ENCODE data around the gene TXNDC16. TPM values are rescaled to one million over a fixed set of nuclear protein-coding genes. Genes with fewer than 3 reads are reported as not detected.

The TXNDC16 gene
- total and polyA plus RNA-seq, 4 donors: 19.8 to 36.6 (median 21.3) TPM

DNA sequence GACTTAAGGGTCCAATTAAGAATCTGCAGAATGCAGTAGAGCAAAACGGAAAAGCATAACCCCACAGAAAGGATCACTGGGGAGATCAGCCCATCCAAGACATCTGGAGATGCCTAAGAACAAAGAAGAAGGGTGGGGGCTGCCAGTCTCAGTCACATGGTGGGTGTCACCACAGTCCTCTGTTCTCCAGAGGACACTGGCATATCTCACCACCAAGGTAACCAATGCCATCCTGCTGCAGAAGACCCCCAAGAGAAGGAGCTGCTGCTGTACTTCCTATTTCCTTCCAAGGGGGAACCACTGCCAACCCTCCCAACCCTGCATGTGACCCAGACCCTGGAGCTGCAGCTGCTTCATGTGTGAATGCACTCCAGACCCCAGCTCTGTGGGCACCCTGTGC, 147.0 kb downstream of the TXNDC16 start:
- no peak for DNase-seq (ENCODE audit: low read depth in 4 of 6, low spot score in 6 of 6)
- no peaks in the 10 kb centered on the region for H3K9me3 ChIP-seq (ENCODE audit: control insufficient read depth, insufficient read depth, low read length)
- no peaks in the 10 kb centered on the region for H3K4me1 ChIP-seq (ENCODE audit: control insufficient read depth, insufficient read depth, low read length)
- H3K4me3 ChIP-seq (ENCODE audit: low read depth, low read length): no peak overlapping the region
- H3K36me3 ChIP-seq (ENCODE audit: control insufficient read depth, insufficient read depth, low read length): no peaks in the 10 kb centered on the region
- H3K27me3 ChIP-seq (ENCODE audit: control insufficient read depth, insufficient read depth, low read length): no peaks in the 10 kb centered on the region
- WGBS (ENCODE audit: insufficient coverage): no CpG with 5 or more reads among the region's 1 CpG
- no peak overlapping the region for H3K27ac ChIP-seq (ENCODE audit: low read depth, low read length)

DNA sequence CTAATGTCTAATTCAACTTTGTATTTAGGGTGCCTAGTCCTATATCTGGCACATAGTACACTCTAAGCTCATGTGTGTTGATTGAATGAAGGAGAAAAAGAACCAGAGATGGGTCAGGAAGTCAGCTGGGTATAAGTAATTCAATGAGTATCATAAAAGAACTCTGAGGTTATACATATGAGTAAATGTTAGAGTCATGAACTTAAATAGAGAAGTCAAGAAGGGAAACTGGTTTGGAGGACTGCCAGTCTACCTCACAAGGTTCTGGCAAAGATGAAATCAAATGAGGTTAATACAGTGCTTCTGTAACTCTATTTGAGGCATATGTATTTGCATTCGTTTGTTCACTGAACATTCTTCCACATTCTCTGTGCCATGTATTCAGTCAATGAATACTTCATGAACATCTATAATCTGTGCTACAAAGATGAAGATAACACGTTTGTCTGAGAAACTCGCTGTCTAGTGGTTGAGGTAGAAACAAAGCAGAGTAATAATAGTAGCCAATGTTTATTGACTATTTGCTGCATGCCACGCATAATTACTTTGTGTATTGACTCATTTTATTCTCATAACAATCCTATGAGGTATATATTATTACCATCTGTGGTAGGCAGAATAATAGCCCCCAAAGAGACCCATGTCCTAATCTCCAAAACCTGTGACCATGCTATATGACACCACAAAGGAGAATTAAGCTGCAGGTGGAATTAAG, 149.3 kb downstream of the TXNDC16 start:
- H3K4me3 ChIP-seq (ENCODE audit: low read depth, low read length): no peak overlapping the region
- no peaks in the 10 kb centered on the region for H3K36me3 ChIP-seq (ENCODE audit: control insufficient read depth, insufficient read depth, low read length)
- no peaks in the 10 kb centered on the region for H3K4me1 ChIP-seq (ENCODE audit: control insufficient read depth, insufficient read depth, low read length)
- H3K9me3 ChIP-seq (ENCODE audit: control insufficient read depth, insufficient read depth, low read length): no peaks in the 10 kb centered on the region
- no CpG with 5 or more reads among the region's 4 CpGs for WGBS (ENCODE audit: insufficient coverage)
- no peaks in the 10 kb centered on the region for H3K27me3 ChIP-seq (ENCODE audit: control insufficient read depth, insufficient read depth, low read length)
- no peak for DNase-seq (ENCODE audit: low read depth in 4 of 6, low spot score in 6 of 6)
- no peak overlapping the region for H3K27ac ChIP-seq (ENCODE audit: low read depth, low read length)

DNA sequence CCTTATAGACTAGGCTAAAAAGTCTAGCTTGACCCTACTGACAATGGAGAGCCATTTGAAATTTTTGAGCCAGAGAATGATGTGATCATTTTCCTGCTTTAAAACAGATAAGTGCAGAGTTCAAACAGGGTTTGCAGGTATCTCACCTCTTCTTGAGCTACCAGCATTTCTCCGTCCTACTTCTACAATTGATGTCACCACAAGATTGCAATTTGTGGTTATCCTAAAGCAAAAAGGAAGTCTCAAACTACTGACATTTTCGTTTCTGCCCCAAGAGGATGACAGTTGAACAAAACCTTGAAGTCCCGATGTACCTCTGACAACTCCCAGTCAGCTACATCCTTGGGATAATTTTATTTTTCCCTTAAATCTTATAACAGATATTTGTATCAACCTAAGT, 151.5 kb downstream of the TXNDC16 start:
- Histone ChIP-seq H3K9me3 (ENCODE audit: control insufficient read depth, insufficient read depth, low read length) (no peaks in the 10 kb centered on the region), H3K36me3 (ENCODE audit: control insufficient read depth, insufficient read depth, low read length) (no peaks in the 10 kb centered on the region), H3K4me1 (ENCODE audit: control insufficient read depth, insufficient read depth, low read length) (no peaks in the 10 kb centered on the region), H3K27ac (ENCODE audit: low read depth, low read length) (no peak overlapping the region), H3K4me3 (ENCODE audit: low read depth, low read length) (no peak overlapping the region), H3K27me3 (ENCODE audit: control insufficient read depth, insufficient read depth, low read length) (no peaks in the 10 kb centered on the region)
- no peak for DNase-seq (ENCODE audit: low read depth in 4 of 6, low spot score in 6 of 6)
- WGBS (ENCODE audit: insufficient coverage): 100% methylated on average over 1 of the region's 3 CpGs

GRCh38 chr14:52399921-52400595, 152.2 kb downstream of the TXNDC16 start:
- peak in 2 of 6 donors; percentile 24 to 37 for DNase-seq (ENCODE audit: low read depth in 4 of 6, low spot score in 6 of 6)

GRCh38 chr14:52399104-52399503, 153.2 kb downstream of the TXNDC16 start:
- no peak for DNase-seq (ENCODE audit: low read depth in 4 of 6, low spot score in 6 of 6)
- Histone ChIP-seq H3K27me3 (ENCODE audit: control insufficient read depth, insufficient read depth, low read length) (no peaks in the 10 kb centered on the region), H3K27ac (ENCODE audit: low read depth, low read length) (no peak overlapping the region), H3K4me3 (ENCODE audit: low read depth, low read length) (no peak overlapping the region), H3K4me1 (ENCODE audit: control insufficient read depth, insufficient read depth, low read length) (no peaks in the 10 kb centered on the region), H3K9me3 (ENCODE audit: control insufficient read depth, insufficient read depth, low read length) (no peaks in the 10 kb centered on the region), H3K36me3 (ENCODE audit: control insufficient read depth, insufficient read depth, low read length) (no peaks in the 10 kb centered on the region)
- WGBS (ENCODE audit: insufficient coverage): 53% methylated on average over 2 of the region's 5 CpGs

More at GRCh38 chr14:52399921-52400595, 152.2 kb downstream of the TXNDC16 start:
- no peaks in the 10 kb centered on the region for H3K4me1 ChIP-seq (ENCODE audit: control insufficient read depth, insufficient read depth, low read length)
- H3K27ac ChIP-seq (ENCODE audit: low read depth, low read length): no peak overlapping the region
- no peak overlapping the region for H3K4me3 ChIP-seq (ENCODE audit: low read depth, low read length)
- H3K9me3 ChIP-seq (ENCODE audit: control insufficient read depth, insufficient read depth, low read length): no peaks in the 10 kb centered on the region
- H3K27me3 ChIP-seq (ENCODE audit: control insufficient read depth, insufficient read depth, low read length): no peaks in the 10 kb centered on the region
- H3K36me3 ChIP-seq (ENCODE audit: control insufficient read depth, insufficient read depth, low read length): no peaks in the 10 kb centered on the region
- WGBS (ENCODE audit: insufficient coverage): 51% methylated on average over 7 of the region's 8 CpGs

- no peak overlapping the region for H3K4me3 ChIP-seq (ENCODE audit: low read depth, low read length)
- 98% methylated on average over 3 of the region's 5 CpGs for WGBS (ENCODE audit: insufficient coverage)
- H3K4me1 ChIP-seq (ENCODE audit: control insufficient read depth, insufficient read depth, low read length): no peaks in the 10 kb centered on the region
- no peaks in the 10 kb centered on the region for H3K36me3 ChIP-seq (ENCODE audit: control insufficient read depth, insufficient read depth, low read length)
- DNase-seq (ENCODE audit: low read depth in 4 of 6, low spot score in 6 of 6): no peak
- no peak overlapping the region for H3K27ac ChIP-seq (ENCODE audit: low read depth, low read length)
- no peaks in the 10 kb centered on the region for H3K9me3 ChIP-seq (ENCODE audit: control insufficient read depth, insufficient read depth, low read length)
- no peaks in the 10 kb centered on the region for H3K27me3 ChIP-seq (ENCODE audit: control insufficient read depth, insufficient read depth, low read length)
Measured at GRCh38 chr14:52397844-52398243, 154.5 kb downstream of the TXNDC16 start.

DNA sequence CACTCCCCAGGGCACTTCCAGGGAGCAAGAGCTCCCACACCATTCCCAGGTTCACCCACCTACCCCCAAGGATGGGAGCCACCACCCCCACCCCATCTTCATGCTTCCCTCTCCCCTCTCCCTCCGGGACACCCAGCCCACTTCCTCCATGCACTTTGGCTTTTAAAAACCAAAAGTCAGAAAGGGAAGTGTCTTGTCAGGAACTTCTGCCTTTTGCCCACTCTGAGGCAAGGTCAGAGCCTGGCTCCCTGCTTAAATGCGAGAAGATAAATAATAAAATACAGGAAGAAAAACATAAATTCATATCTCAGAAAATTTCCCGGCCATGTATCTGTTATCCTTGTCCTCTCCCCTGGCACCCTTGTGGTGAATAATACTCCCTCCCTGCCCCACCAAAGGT, 156.6 kb downstream of the TXNDC16 start:
- Histone ChIP-seq H3K36me3 (ENCODE audit: control insufficient read depth, insufficient read depth, low read length) (no peaks in the 10 kb centered on the region), H3K4me1 (ENCODE audit: control insufficient read depth, insufficient read depth, low read length) (no peaks in the 10 kb centered on the region), H3K9me3 (ENCODE audit: control insufficient read depth, insufficient read depth, low read length) (no peaks in the 10 kb centered on the region), H3K27ac (ENCODE audit: low read depth, low read length) (no peak overlapping the region), H3K4me3 (ENCODE audit: low read depth, low read length) (no peak overlapping the region), H3K27me3 (ENCODE audit: control insufficient read depth, insufficient read depth, low read length) (no peaks in the 10 kb centered on the region)
- no peak for DNase-seq (ENCODE audit: low read depth in 4 of 6, low spot score in 6 of 6)
- no CpG with 5 or more reads among the region's 3 CpGs for WGBS (ENCODE audit: insufficient coverage)

DNA sequence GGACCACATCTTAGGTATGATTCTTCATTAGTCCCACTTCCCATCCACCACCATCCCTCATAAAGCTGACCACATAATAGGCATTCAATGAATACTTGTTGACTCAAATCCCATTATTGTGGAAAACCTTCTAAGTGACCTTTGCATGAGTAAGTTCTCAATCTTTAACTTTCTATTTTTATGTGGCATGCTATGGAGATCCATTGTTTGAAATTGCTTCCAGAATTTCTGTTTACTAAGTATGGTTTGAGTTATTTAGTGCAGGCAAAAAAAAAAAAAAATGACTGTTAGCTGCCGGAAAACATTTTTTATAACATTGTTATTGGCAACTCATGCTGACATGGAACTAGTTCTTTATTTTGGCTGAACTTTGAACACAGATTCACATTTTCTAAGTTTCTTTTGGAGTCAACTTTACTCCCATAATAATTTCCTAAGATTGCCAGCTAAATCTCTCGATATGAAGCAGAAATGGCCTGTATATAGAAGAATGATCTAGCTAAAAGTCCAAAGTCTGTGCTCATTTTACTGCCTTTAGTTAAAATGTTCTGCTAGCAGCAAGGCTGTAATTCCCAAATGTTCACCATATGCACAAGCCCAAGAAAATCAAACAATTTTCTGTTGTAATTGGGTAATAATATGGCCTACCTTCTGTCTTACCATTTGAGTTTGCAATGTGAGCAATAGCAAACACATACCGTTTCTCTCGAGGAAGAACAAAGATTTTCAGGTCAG, 160.3 kb downstream of the TXNDC16 start:
- Histone ChIP-seq H3K4me1 (ENCODE audit: control insufficient read depth, insufficient read depth, low read length) (no peaks in the 10 kb centered on the region), H3K9me3 (ENCODE audit: control insufficient read depth, insufficient read depth, low read length) (no peaks in the 10 kb centered on the region), H3K4me3 (ENCODE audit: low read depth, low read length) (no peak overlapping the region), H3K27ac (ENCODE audit: low read depth, low read length) (no peak overlapping the region), H3K27me3 (ENCODE audit: control insufficient read depth, insufficient read depth, low read length) (no peaks in the 10 kb centered on the region), H3K36me3 (ENCODE audit: control insufficient read depth, insufficient read depth, low read length) (no peaks in the 10 kb centered on the region)
- WGBS (ENCODE audit: insufficient coverage): 90% methylated on average over 2 of the region's 4 CpGs
- peak in 2 of 6 donors; percentile 20 to 62 for DNase-seq (ENCODE audit: low read depth in 4 of 6, low spot score in 6 of 6)

Data from spinal cord (tissue), 10 donors.